IMR-90 (cell line): ENCODE results near the gene MAN2A2. TPM values are rescaled to one million over a fixed set of nuclear protein-coding genes. Genes with fewer than 3 reads are reported as not detected.

ENCODE experiments used
- ATAC-seq: fragments of 200-7000 bp; cut with Tn5 transposase; 2 replicates; pipeline ENCODE4 v1.9.1; 2020; ENCODE audit warnings: low read depth, mild to moderate bottlenecking, moderate library complexity
- BruUV-seq: library from RNA; stranded (reverse); fragments of 400-500 nt; replicated peaks from 2 replicates; lab custom pipeline; 2021; lab: Mats Ljungman, UMichigan
- CTCF ChIA-PET: fragments of 300-600 bp; formaldehyde crosslinking; extraction: SDS; loops from one replicate; lab custom pipeline; 2021; ENCODE audit warnings: antibody characterized with exemption; lab: Yijun Ruan, JAX
- POLR2A ChIA-PET: fragments of 300-600 bp; sonication (Branson Sonifier 250); formaldehyde crosslinking; loops from one replicate; lab custom pipeline; 2022; ENCODE audit warnings: antibody characterized with exemption; ENCODE audit not compliant: unreplicated experiment; lab: Charles Lee
- DNase-seq: peaks from one replicate; pipeline ENCODE4 v3.0.0; 2013
- H2AFZ ChIP-seq: replicated peaks from 2 replicates; pipeline ENCODE3; 2013; ENCODE audit warnings: low read length, mild to moderate bottlenecking; ENCODE audit not compliant: poor library complexity
- H2AK5ac ChIP-seq: 2 replicates; pipeline ENCODE4 v1.6.1; 2013; ENCODE audit warnings: low read depth, low read length, inconsistent platforms
- H2AK9ac ChIP-seq: replicated peaks from 2 replicates; pipeline ENCODE3; 2013; ENCODE audit warnings: mild to moderate bottlenecking, low read depth, low read length, moderate library complexity; ENCODE audit not compliant: poor library complexity
- H2BK120ac ChIP-seq: 2 replicates; pipeline ENCODE4 v1.6.1; 2013; ENCODE audit warnings: low read depth, low read length, inconsistent platforms
- H2BK15ac ChIP-seq: 3 replicates; pipeline ENCODE4 v1.6.1; 2013; ENCODE audit warnings: low read depth, low read length, inconsistent platforms
- H2BK20ac ChIP-seq: 2 replicates; pipeline ENCODE4 v1.6.1; 2013; ENCODE audit warnings: low read depth, mild to moderate bottlenecking, inconsistent platforms, low read length, moderate library complexity
- H2BK5ac ChIP-seq: 2 replicates; pipeline ENCODE4 v1.6.1; 2013; ENCODE audit warnings: mild to moderate bottlenecking, low read depth, low read length, inconsistent platforms; ENCODE audit not compliant: poor library complexity, severe bottlenecking
- H3K14ac ChIP-seq: replicated peaks from 2 replicates; pipeline ENCODE4 v1.6.1; 2013; ENCODE audit warnings: low read depth, low read length, inconsistent platforms
- H3K18ac ChIP-seq: 2 replicates; pipeline ENCODE4 v1.6.1; 2013; ENCODE audit warnings: low read depth, low read length, control low read depth
- H3K23ac ChIP-seq: 2 replicates; pipeline ENCODE4 v1.6.1; 2013; ENCODE audit warnings: low read depth, low read length, inconsistent platforms
- H3K27ac ChIP-seq: 2 replicates; pipeline ENCODE4 v1.5.1; 2013; ENCODE audit warnings: mild to moderate bottlenecking, control low read depth, low read length; ENCODE audit not compliant: insufficient read depth
- H3K27me3 ChIP-seq: 2 replicates; pipeline ENCODE4 v1.6.1; 2013; ENCODE audit warnings: low read length; ENCODE audit not compliant: control insufficient read depth, insufficient read depth
- H3K36me3 ChIP-seq: 2 replicates; pipeline ENCODE4 v1.6.1; 2013; ENCODE audit warnings: low read length, mixed read lengths; ENCODE audit not compliant: control insufficient read depth, insufficient read depth
- H3K4ac ChIP-seq: 2 replicates; pipeline ENCODE4 v1.6.1; 2013; ENCODE audit warnings: low read depth, low read length, inconsistent platforms
- H3K4me1 ChIP-seq: 2 replicates; pipeline ENCODE4 v1.6.1; 2013; ENCODE audit warnings: low read length, mixed read lengths; ENCODE audit not compliant: control insufficient read depth, insufficient read depth
- H3K4me2 ChIP-seq: 2 replicates; pipeline ENCODE4 v1.6.1; 2013; ENCODE audit warnings: low read depth, mild to moderate bottlenecking, control low read depth, low read length, moderate library complexity
- H3K4me3 ChIP-seq: 2 replicates; pipeline ENCODE4 v1.5.1; 2013; ENCODE audit warnings: low read depth, mild to moderate bottlenecking, control low read depth, low read length, moderate library complexity; ENCODE audit not compliant: insufficient read depth
- H3K56ac ChIP-seq: 2 replicates; pipeline ENCODE4 v1.6.1; 2013; ENCODE audit warnings: low read length, inconsistent platforms; ENCODE audit not compliant: insufficient read depth; ENCODE audit errors: extremely low read depth
- H3K79me1 ChIP-seq, 2 experiments: 2 replicates each; pipeline ENCODE4 v1.6.1; 2013; ENCODE audit warnings: low read length in 2 of 2, inconsistent platforms in 1 of 2, low read depth in 1 of 2
- H3K9ac ChIP-seq: 2 replicates; pipeline ENCODE4 v1.6.1; 2013; ENCODE audit warnings: low read depth, low read length, control low read depth
- H3K9me1 ChIP-seq: 2 replicates; pipeline ENCODE4 v1.6.1; 2013; ENCODE audit warnings: low read length, inconsistent platforms; ENCODE audit not compliant: insufficient read depth
- H3K9me3 ChIP-seq: 2 replicates; pipeline ENCODE4 v1.6.1; 2013; ENCODE audit warnings: low read length; ENCODE audit not compliant: control insufficient read depth, insufficient read depth
- H4K20me1 ChIP-seq: 2 replicates; pipeline ENCODE4 v1.6.1; 2013; ENCODE audit warnings: low read length, inconsistent platforms; ENCODE audit not compliant: insufficient read depth
- H4K5ac ChIP-seq: 2 replicates; pipeline ENCODE4 v1.6.1; 2013; ENCODE audit warnings: mild to moderate bottlenecking, low read depth, low read length, control low read depth
- H4K8ac ChIP-seq, 2 experiments: 2 replicates each; pipeline ENCODE4 v1.6.1; 2013; ENCODE audit warnings: low read depth in 2 of 2, low read length in 2 of 2, control low read depth in 1 of 2, inconsistent platforms in 1 of 2
- H4K91ac ChIP-seq: 2 replicates; pipeline ENCODE4 v1.6.1; 2013; ENCODE audit warnings: low read depth, low read length, inconsistent platforms; ENCODE audit not compliant: insufficient read depth
- MAFK ChIP-seq: IDR thresholded peaks from 2 replicates; pipeline ENCODE4 v1.6.1; 2012; ENCODE audit warnings: low read depth, low read length, improper control_type of control experiment
- POLR2A ChIP-seq: IDR thresholded peaks from 2 replicates; pipeline ENCODE4 v1.6.1; 2012; ENCODE audit warnings: mild to moderate bottlenecking, low read depth, low read length
- WGBS, 2 experiments: methylation state at CpG; one replicate each; pipeline versions ENCODE4 v1.1.5 to v1.1.7; 2013; ENCODE audit warnings: missing lambda C conversion rate in 2 of 2; ENCODE audit not compliant: insufficient read length in 1 of 2; ENCODE audit errors: extremely low coverage in 2 of 2; 5-methylcytosine and 5-hydroxymethylcytosine counted together
- dilution Hi-C: fragments of 300-500 bp; cut with HindIII; formaldehyde crosslinking; loops from one replicate; pipeline ENCODE4 v1.14.3; 2018; ENCODE audit warnings: low sequenced_read_pairs; ENCODE audit not compliant: unreplicated experiment
- in situ Hi-C: fragments of 300-500 bp; cut with MboI; formaldehyde crosslinking; loops from 3 replicates; pipeline ENCODE4 v1.14.3; 2019; ENCODE audit warnings: low sequenced_read_pairs, inconsistent platforms, mixed read lengths
- intact Hi-C: fragments of 100-400 bp; cut with micrococcal nuclease; formaldehyde crosslinking; loops from 2 replicates; pipeline ENCODE4 v1.10.0; 2022
- polyA plus RNA-seq, 3 experiments: library from polyadenylated mRNA; depleted of rRNA; stranded (reverse); fragments of >200 nt; gene quantifications; 2 replicates each; pipeline ENCODE4 v1.2.3, GENCODE V29; 2012; ENCODE audit warnings: low replicate concordance in 1 of 3
- total RNA-seq: library from RNA; depleted of rRNA; stranded (reverse); fragments of >200 nt; gene quantifications from 2 replicates; pipeline ENCODE4 v1.2.3, GENCODE V29; 2012

The MAN2A2 gene
- total and polyA plus RNA-seq, 2 of the 4 experiments (the other 2 are of a cell fraction), result 3.4 to 52.5 TPM

GRCh38 chr15:90938261-90938660 lies 35.2 kb downstream of the MAN2A2 start:
- H3K4me2 ChIP-seq, result no peak overlapping the region
- H4K20me1 ChIP-seq, result peaks cover 6% of the 10 kb centered on the region; the same call in 1 of the 2 replicates
- no peak for DNase-seq
- H3K9me3 ChIP-seq, result no peaks in the 10 kb centered on the region
- H3K4me3 ChIP-seq, result no peak overlapping the region
- H3K4me1 ChIP-seq, result peaks cover 5% of the 10 kb centered on the region; the same call in 1 of the 2 replicates
- H3K36me3 ChIP-seq, result peaks cover 41% of the 10 kb centered on the region
- H3K56ac ChIP-seq, result no peak overlapping the region
- H3K14ac ChIP-seq, result no peak overlapping the region
- no TSS peak for BruUV-seq
- H4K5ac ChIP-seq, result no peak overlapping the region
- H3K9ac ChIP-seq, result no peak overlapping the region
- H2BK20ac ChIP-seq, result no peak overlapping the region
- no peak overlapping the region for H3K4ac ChIP-seq
- peaks cover 13% of the 10 kb centered on the region; the same call in 1 of the 2 replicates for H3K9me1 ChIP-seq
- H2AK5ac ChIP-seq, result no peak overlapping the region
- intact Hi-C loops (no loop called here), in situ Hi-C loops (no loop called here), dilution Hi-C loops (no loop called here)
- ChIA-PET POLR2A (no interaction called here), CTCF (no interaction called here)
- no peak overlapping the region for H4K8ac ChIP-seq
- TF ChIP-seq POLR2A (no peak), MAFK (peak; percentile 33; the same call in 1 of the 2 replicates)
- H4K91ac ChIP-seq, result no peak overlapping the region
- H3K27ac ChIP-seq, result no peak overlapping the region
- H3K27me3 ChIP-seq, result no peaks in the 10 kb centered on the region
- no CpG with 5 or more reads among the region's 5 CpGs for WGBS, 2 experiments
- no peak for ATAC-seq
- peaks cover 29 to 50% of the 10 kb centered on the region in 2 experiments for H3K79me1 ChIP-seq
- H2BK15ac ChIP-seq, result no peak overlapping the region
- no peak overlapping the region for H2BK5ac ChIP-seq
- no peak overlapping the region for H3K18ac ChIP-seq
- no peak overlapping the region for H2AFZ ChIP-seq
- no peak overlapping the region for H2AK9ac ChIP-seq
- no peak overlapping the region for H2BK120ac ChIP-seq
- no peak overlapping the region for H3K23ac ChIP-seq
